Activated CD4-positive, CD25-positive, alpha-beta regulatory T cell treated with anti-CD3 and anti-CD28 coated beads, Interleukin-2, amount 50 U/mL, for 24 hours (primary cell): ENCODE measurements around the gene NSRP1.
"Not testable (repeated sequence)": the region's sequence is repeated elsewhere in the genome, so short reads cannot be mapped to it uniquely, and the experiment has no call there.

Experiments
- ATAC-seq, 2 donors: fragments of 150-1000 bp; cut with Tn5 transposase; one replicate each; pipeline ENCODE4 v1.10.0; 2021; ENCODE audit warnings: mild to moderate bottlenecking in 1 of 2, moderate library complexity in 1 of 2

The NSRP1 gene

DNA sequence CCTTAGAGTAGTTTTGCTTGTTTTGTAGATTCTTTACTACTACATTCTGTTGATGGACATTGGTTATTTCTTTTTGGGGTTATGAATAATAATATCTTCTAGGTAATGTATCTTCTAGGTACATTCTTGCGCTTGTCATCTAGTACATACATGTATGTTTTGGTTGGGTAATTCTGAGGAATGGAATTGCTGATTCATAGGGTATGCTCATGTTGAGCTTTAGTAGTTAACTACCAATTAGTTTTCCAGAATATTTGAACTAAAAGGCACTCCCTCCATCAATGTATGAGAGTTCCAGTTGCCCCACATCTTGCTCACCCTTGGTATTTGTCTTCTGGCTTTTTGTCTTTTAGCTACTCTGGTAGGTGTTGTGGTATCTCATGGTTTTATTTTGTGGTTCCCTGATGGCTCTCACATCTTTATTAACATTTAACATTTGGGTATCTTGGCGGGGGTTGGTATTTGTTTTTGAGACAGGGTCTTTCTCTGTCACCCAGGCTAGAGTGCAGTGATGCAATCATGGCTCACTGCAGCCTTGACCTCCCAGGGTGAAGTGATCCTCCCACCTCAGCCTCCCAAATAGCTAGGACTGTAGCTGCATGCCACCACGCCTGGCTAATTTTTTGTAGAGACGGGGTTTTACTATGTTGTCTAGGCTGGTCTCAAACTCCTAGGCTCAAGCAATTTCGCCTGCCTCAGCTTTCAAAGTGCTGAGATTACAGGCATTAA lies 71.8 kb downstream of the NSRP1 start:
- peak in 1 of 2 donors; percentile 13 for ATAC-seq

- ATAC-seq: no peak
Observed at GRCh38 chr17:30191072-30191471, 74.5 kb downstream of the NSRP1 start.

DNA sequence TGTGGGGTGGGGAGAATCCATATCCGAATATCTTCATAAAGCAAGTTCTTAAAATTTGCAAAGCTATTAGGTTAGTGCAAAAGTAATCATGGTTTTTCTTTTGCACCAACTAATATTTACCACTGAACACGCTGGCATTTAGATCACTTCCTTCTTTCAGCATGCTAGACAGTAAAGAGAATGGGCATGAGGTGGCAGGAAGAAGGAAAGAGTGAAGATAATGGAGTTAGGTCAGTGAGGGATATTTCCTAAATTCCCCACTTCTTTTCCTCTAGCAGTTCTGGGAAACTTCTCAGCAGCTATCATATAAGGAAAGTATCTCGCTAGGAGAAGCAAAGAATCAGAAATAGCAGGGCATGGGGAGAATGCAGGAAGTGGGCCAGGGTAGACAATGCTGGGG lies 79.9 kb downstream of the NSRP1 start:
- ATAC-seq: no peak

DNA sequence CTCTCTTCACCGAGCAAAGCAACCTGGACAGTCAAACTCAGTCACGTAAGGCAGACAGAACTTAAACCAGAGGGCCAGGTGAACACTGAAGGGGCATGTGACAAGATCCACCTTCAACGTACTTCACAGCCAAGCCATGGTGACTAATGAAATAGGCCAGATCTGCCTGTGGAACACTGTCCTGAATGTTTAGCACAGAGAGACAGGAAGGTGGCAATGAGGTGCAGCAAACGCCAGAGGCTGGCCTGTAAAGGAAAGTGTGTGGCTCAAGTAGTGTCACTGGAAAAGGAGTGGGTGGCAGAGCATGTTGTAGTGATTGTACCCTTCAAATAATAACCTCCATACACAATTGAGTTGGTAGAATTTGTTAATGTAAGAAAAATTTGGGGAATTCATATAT lies 80.8 kb downstream of the NSRP1 start:
- no peak for ATAC-seq

DNA sequence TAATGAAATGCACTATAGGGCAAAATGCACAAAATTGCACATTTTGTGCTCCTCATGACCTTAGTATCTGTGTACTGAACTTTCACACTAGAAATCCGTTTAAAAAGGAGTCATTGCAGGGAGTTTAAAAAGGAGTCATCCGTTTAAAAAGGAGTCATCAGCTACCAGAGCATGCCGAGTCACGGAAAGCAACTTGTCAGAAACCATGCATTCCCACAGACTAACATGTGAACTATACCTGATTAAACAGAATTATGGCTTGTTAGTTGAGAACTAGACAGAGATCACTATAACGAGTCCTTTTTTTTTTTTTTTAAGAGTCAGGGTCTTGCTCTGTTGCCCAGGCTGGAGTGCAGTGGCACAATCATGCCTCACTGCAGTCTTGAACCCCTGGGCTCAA lies 83.0 kb downstream of the NSRP1 start:
- ATAC-seq: no peak

DNA sequence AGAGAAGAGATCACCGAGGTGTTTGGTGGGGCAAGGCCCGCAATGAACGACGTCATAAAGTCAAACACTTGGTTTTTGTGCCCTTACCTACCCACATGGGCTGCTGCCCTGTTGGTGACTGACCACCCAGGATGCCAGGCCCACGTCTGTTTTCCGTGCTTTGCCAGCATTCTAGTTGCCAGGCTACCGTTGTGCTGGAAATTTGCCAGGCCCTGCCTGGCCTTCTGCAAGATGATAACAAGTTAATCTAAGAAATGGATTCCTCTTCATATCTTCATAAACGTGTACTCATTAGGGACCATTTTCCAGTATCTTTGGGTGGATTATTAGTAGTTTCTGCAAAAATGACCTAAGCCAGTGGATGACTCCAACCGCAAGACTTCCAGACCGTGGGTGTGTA lies 83.5 kb downstream of the NSRP1 start:
- ATAC-seq: no peak

- ATAC-seq: not testable (repeated sequence)
Observed at GRCh38 chr17:30200656-30201055, 84.0 kb downstream of the NSRP1 start.

DNA sequence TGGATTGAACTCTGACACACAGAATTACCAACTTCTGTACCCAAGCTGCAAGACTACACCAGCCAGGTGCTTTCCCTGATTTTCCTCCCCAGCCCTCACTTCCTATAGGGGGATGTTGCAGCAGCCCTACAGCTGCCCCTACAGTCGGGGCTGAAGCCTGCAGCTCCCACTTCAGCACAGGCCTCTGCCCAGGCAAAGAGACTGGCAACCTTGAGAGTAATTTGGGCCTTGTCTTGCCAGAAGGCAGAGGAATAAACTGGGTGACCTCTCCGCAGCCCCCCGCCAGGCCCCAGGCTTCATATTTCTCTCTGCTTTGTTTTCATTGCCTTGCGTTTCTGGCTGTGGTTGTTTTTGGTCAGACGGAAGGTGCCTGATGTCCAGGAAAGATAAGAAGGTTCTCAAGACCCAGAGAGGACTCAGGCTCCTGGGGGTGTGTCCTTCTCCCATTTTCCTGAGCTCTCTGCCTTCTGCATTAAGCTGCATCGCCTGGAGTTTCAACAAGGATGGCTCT lies 86.9 kb downstream of the NSRP1 start:
- no peak for ATAC-seq

- no peak for ATAC-seq
Observed at GRCh38 chr17:30207655-30208054, 91.0 kb downstream of the NSRP1 start.

DNA sequence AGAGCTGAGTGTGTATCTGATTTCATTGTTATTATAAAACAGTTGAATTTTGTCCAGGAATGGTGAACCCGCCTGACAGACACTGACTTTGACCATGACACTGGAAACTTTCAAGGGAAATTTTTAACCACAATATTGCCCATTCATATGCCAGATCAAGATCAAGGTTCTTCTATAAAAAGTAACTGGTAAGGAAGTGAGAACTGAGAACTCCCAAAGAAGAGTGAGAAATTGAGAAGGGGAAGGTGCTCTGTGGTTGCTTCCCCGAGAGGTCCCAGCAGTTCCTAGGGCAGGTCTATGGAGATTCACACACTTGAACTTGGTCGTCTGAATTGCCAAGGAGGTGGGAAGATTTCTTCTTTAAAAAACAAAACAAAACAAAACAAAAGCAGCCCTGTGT lies 91.6 kb downstream of the NSRP1 start:
- no peak for ATAC-seq

DNA sequence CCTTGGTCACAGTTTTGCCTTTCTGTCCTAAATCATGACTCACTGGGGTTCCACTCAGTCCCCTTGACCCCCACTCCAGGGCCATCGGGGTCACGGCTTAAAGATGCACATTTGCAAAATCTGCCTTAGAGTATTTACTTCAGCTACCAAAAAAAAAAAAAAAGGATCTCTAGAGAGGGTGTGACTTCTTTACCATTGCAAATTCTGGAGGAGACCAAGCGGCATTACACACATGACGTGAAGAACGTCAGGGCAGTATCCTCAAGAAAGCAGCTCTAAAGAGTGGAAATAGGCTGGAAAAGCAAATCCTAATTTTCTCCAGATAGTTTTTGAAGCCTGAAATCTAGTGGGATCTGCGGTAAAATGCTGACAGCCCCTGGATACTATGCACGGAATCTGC lies 93.3 kb downstream of the NSRP1 start:
- no peak for ATAC-seq

DNA sequence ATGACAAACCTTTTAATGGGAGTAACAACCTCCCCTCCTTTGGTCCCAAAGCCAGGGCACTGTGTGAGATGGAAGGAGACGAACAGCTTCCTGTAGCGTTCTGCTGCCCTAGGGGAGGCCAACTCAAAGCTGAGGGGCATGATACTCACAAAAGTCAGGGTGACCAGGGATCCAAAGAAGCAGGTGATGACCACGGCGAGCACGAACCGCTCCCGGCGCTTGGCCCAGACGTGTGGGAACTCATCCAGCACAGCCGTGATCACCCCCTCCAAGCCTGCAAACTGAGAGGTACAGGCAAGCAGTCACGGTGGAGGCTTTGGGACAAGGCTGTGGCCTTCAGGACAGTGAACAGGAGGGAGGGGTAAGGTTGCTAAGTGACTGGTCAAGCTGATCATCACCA lies 93.8 kb downstream of the NSRP1 start:
- ATAC-seq: no peak

DNA sequence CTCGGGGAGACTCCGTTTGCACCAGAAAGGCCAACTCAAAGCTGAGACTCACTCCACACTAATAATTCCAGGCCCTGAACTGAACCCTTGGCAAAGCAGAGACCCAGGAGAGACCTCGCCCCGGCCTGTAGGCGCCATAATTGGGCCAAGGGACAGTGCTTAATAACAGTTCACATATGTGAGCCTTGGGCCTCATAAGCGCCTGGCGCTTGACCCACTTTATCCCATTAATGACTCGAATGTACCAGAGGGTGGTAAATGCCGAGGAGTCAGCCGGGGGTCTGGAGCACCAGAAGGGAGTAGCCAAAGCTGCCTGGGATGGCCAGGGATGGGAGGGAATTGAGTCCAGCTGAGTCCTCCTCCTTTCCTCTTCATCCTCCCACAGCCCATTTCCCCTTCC lies 94.3 kb downstream of the NSRP1 start:
- no peak for ATAC-seq

DNA sequence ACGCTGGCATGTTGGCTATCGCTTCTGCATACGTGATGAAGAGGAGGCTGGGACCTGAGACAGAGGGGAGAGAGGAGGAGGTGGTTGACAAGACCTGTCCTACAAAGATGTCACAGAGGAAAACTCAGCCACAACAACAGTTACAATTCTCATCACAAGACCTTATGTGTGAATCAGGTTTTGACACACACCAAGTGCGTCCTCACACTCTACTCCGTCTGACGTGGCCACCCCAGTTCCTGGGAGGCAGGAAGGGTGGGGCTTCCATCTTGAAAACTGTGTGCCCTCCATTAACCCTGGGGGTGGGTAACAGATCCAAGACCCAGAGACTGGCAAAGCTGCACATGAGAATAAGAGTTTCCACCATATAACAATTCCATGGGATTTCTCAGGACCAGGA lies 94.8 kb downstream of the NSRP1 start:
- no peak for ATAC-seq

DNA sequence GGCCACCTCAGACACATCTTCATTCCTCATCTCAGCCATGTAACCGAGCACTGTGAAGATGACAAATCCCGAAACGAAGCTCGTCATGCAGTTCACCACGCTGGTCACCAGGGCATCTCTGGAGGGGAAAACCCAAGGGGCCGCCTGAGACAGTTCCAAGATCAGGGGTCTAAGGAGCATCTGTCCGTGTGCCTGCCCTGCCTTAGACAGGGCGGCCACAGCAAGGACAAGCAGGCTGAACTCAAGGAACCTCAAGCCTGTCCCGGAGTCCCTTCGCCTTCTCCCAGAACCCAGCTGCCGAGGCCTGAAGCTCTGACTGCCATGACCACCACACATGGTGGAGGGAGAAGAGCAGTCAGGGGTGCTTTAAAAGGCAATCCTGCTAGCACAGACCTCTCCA lies 96.1 kb downstream of the NSRP1 start:
- peak; percentile 25 to 55 for ATAC-seq

DNA sequence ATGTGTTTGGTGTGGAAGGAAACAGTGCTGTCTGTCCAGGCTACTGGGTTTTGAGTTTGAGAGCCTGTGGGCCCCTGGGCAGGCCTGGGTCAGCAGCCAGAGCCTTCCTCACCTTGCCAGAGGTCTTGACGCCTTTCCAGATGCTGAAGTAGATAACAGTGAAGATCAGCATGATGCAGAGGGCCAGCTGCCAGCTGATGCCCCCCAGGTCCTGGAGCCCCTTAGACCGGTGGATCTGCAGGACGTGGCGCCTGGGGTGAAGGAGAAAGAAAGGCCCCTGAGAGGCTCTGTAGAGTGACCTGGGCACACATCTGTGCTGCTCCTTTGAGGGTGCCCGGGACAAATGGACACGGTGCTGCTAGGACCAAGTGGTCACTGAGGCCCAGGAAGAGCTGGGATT lies 100.4 kb downstream of the NSRP1 start:
- no peak for ATAC-seq

DNA sequence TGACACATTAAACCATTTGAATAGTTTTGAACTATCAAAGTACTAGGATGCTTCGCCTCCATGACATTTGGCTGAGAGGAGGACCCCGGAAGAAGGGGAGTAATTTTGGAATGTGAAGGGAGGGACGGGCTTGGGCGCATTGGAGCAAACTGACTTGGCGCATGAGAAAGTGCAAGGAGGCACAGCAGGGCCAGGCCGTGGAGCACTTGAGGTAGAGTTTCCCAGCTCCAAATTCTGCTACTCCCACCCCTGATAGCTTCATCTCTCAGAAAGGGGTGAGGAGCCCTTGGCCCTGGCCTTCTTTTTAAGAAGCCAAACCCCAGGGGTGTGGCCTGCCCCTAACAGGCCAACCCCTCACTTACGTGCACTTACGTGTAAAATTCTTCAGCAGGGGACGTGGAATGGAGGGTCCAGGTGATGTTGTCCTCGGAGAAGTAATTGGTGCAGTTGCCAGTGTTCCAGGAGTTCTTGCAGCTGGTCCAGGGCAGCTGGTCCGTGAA lies 101.2 kb downstream of the NSRP1 start:
- no peak for ATAC-seq

DNA sequence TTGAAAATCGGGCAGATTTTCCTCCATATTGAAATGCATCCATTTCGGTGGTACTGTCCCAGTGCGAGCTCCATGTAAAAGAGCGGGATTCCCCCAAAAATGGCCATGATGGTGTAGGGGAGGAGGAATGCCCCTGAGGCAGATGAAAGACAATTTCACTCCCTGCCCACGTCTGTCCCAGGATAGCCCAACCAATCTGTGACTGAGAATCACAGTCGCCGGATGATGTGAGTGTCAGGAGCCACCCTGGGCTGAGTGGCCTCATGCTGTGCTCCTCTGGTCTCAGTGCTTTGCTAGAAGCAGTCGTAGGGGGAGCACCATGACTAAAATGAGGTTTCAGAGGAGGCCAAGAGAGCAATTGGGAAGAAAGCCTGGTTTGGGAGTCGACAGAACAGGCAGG lies 102.2 kb downstream of the NSRP1 start:
- no peak for ATAC-seq

GRCh38 chr17:30219315-30219714 lies 102.7 kb downstream of the NSRP1 start:
- ATAC-seq: no peak

GRCh38 chr17:30219833-30220232 lies 103.2 kb downstream of the NSRP1 start:
- no peak for ATAC-seq

- no peak for ATAC-seq
Observed at GRCh38 chr17:30220414-30220813, 103.8 kb downstream of the NSRP1 start.

DNA sequence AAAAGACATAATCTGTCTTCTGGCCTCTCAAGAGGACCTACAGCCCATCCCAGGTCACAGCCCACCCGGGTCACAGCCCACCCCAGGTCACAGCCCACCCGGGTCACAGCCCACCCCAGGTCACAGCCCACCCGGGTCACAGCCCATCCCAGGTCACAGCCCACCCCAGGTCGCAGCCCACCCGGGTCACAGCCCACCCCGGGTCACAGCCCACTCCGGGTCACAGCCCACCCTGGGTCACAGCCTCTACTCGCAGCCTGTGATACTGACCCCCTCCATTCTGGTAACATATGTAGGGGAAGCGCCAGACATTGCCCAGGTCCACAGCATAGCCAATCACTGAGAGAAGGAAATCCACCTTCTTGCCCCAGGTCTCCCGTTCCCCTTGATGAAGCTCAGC lies 104.7 kb downstream of the NSRP1 start:
- ATAC-seq: no peak

DNA sequence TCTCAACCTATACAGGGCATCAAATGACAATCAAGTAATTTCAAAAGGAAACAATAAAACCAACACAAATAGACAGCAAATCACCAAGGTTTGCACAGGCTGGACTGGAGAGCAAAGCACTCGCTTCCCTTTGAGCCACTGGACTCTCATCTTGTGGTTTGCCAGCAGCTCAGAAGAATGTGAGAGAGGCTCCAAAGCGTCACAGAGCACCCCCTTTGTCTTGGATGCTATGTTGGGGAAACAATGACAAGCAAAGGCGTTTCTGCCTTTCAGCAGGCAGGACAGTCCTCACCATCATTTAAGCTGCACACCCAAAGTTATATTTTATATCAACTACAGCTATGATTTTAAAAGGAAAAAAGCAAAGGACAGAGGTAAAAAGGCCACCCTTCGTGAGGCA lies 105.6 kb downstream of the NSRP1 start:
- no peak for ATAC-seq

GRCh38 chr17:30222721-30223175 lies 106.1 kb downstream of the NSRP1 start:
- ATAC-seq: no peak

DNA sequence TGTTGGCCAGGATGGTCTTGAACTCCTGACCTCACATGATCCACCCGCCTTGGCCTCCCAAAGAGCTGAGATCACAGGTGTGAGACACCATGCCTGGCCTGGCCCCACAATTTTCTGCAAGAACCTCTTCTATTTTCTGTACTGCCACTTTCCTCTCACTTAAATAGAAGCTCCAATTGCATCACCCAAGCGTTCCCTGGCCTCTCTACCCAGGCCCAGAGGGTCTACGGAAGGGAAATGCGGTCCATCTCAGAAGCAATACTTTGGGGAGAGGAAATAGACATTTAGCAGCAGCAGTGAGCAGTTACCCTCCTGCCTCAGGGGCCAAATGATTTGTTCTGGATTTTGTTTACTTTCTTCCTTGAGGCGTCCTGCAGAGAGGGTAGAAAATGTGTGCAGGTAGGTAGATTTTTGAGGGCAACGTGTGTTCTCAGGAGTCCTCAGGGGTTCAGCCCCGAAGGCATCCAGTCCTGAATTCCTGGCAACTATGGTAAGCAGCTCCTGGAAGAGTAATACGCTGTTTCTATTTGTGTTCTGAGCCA lies 107.9 kb downstream of the NSRP1 start:
- no peak for ATAC-seq
